GM08714 (cell line): ENCODE results near the gene ALCAM.

Source experiments
- H3K4me3 ChIP-seq: fragments of 200-500 bp; sonication (Bioruptor generic); 2 replicates; pipeline ENCODE4 v1.5.1; 2014; ENCODE audit warnings: mild to moderate bottlenecking, low read length, inconsistent platforms
- ZNF274 ChIP-seq: IDR thresholded peaks from 2 replicates; pipeline ENCODE4 v1.6.1; 2012; ENCODE audit warnings: mild to moderate bottlenecking, low read depth, low read length

The ALCAM gene

DNA sequence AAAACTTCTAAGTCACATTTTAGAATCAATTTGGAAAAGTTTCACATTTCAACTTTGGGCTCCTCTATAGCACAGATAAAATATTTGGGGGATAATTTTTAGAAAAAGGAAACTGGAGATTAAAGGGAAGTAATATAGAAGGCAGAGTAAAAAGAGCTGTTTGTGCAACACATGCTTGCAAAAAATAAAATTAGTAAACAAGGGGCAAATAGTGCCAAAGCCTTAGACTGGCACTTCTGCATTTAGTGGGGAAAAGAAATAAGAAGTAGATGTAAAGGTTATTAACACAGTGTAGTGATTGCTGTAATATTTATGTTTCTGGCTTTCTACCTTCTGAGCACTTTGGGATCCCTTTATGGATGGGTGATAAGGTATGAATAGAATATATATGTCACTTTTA, 255.5 kb downstream of the ALCAM start:
- TF ChIP-seq ZNF274: no peak
- H3K4me3 ChIP-seq: no peak overlapping the region
